Stimulated activated naive CD8-positive, alpha-beta T cell treated with anti-CD3 and anti-CD28 coated beads, Interleukin-15, Interleukin-2, amounts not matched to agents 100 U/mL and 50 U/mL, for 24 hours (primary cell): ENCODE measurements around the gene CALCOCO1.
"Not testable (repeated sequence)": the region's sequence is repeated elsewhere in the genome, so short reads cannot be mapped to it uniquely, and the experiment has no call there.

Experiments used
- ATAC-seq: fragments of 150-1000 bp; cut with Tn5 transposase; one replicate; pipeline ENCODE4 v1.10.0; 2021
- DNase-seq: peaks from one replicate; pipeline ENCODE4 v3.0.0; 2021

CALCOCO1 gene, protein sequence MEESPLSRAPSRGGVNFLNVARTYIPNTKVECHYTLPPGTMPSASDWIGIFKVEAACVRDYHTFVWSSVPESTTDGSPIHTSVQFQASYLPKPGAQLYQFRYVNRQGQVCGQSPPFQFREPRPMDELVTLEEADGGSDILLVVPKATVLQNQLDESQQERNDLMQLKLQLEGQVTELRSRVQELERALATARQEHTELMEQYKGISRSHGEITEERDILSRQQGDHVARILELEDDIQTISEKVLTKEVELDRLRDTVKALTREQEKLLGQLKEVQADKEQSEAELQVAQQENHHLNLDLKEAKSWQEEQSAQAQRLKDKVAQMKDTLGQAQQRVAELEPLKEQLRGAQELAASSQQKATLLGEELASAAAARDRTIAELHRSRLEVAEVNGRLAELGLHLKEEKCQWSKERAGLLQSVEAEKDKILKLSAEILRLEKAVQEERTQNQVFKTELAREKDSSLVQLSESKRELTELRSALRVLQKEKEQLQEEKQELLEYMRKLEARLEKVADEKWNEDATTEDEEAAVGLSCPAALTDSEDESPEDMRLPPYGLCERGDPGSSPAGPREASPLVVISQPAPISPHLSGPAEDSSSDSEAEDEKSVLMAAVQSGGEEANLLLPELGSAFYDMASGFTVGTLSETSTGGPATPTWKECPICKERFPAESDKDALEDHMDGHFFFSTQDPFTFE

GRCh38 chr12:53727310-53728041 is at the start of gene CALCOCO1:
Gene CALCOCO1 (minus strand): TSS chr12:53727452. CDS start chr12:53725242, 2,210 bp downstream.
- peak; percentile 99 for ATAC-seq
- peak; percentile 95 for DNase-seq

GRCh38 chr12:53776872-53777271 is 49.6 kb upstream of the CALCOCO1 start:
- no peak for DNase-seq
- ATAC-seq = no peak

DNA sequence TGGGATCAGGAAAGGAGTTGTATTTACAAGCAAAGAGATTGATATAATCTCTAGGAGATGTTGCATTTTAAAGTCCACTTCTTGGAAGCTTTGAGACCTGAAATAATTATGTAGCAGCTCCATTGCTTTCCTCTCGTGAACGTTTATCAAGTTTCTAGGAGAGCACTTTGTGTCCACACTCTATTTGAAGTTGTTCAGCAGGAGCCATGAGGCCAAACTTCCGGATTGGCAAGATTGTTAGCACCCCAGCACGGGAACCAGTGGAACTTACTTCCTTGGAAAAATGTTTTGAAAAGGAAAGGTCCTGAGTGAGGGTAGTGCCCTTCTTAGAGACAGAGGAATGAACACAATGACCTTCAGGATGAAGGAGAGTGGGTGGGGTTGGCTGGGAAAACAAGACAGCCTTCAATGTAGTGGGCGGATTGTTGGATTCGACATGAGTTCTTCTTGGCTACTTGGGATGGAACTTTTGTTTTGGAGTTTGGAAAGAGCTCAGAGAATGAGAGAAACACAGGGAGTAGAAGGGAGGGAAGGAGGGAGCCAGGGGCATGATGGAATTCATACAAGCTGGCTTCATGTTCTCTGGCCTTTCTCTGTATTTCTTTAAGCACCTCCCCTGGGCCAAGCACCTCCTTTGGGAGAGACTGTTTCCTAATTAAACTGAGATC is 48.4 kb upstream of the CALCOCO1 start:
- DNase-seq = no peak
- ATAC-seq = no peak

- no peak for DNase-seq
- no peak for ATAC-seq
These were observed 43.0 kb upstream of the CALCOCO1 start for GRCh38 chr12:53770281-53770680.

DNA sequence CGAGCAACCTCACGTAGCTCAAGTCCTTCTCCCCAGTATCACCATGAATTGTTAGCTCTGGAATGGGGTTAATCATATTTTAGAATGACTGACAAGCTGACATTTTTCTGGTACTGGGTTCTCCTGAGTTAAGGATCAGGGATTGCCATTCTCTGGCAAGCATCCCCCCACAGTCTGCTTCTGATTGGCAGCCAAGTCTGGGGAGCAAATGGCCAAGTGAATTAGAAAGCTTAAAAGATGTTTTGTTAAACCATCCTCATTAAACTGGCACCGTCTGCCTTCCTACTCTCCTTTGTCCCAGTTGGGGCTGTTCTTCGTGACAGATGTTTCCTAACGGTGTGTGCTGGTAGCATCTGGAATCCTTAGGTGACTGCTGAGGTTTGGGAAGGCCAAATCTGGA is 41.7 kb upstream of the CALCOCO1 start:
- DNase-seq (no peak), ATAC-seq (no peak)

GRCh38 chr12:53766881-53767280 is 39.6 kb upstream of the CALCOCO1 start:
- DNase-seq (no peak), ATAC-seq (no peak)

DNA sequence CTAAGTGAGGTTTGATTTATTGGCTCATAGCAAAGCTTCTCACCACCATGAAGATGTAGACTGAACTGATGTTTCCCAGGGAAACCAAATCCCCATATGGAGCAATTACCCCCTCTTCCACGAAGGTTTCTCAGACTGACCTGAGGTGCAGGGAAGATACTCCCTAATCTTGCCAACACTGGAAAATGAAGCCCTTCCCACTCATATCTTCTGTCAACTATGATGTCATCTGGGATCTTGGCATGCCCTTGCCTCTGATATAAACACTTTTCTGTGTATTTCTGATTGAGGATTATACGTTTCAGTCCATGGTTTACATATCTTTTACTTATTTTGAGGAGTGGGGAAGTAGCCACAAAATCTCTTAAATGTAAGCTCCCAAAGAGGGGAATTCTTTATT is 38.6 kb upstream of the CALCOCO1 start:
- ATAC-seq (no peak), DNase-seq (no peak)

DNA sequence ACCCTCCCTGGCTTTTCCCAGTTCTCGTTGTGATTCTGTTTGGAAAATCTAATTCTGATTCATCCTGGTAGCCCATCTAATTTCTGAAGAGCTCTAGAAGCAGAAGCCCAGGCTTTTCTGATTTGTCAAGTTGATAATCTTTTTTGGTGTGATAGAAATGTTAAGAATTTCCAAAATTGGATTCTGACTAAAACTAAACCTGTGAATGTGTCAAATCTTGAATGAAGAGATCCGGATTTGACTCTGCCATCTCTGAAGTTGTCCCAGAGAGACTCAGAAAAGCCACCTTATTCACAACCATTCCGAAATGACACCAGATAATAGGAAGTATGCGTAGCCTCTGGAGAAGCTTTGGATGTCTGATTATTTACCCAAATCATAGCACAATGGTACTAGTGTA is 37.4 kb upstream of the CALCOCO1 start:
- DNase-seq (no peak), ATAC-seq (no peak)

DNA sequence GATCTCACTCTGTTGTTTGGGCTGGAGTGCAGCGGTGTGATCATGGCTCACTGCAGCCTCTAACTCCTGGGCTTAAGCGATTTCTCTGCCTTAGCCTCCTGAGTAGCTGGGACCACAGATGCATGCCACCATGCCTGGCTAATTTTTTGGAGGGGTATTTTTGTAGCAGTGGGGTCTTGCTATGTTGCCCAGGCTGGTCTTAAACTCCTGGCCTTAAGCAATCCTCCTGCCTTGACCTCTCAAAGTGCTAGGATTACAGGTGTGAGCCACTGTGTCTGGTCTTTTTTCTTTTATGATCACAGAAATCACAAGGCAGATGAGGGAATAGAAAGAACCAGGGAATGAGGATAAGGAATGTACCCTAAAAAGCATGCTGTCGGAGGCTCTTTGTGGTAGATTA is 35.5 kb upstream of the CALCOCO1 start:
- ATAC-seq, DNase-seq: not testable (repeated sequence)

DNA sequence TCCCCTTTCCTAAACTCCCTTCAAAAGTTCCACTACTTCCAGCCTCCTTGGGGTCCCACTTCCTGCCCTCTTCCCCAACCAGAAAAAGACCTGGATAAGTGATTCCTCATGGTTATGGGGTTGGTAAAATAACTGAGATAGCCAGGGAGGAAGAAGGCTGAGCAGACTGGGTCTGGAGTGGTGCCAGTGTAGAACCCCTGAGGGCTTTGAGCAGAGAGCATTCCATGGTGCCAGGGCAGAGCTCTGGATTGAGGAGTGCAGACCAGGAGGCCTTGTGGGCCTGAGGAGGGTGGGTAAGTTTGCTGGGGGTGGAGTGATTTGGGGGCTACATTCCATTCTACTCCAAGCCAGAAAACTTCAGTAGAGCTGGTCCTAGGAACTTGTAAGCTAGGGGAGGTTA is 34.1 kb upstream of the CALCOCO1 start:
- ATAC-seq (no peak), DNase-seq (no peak)

DNA sequence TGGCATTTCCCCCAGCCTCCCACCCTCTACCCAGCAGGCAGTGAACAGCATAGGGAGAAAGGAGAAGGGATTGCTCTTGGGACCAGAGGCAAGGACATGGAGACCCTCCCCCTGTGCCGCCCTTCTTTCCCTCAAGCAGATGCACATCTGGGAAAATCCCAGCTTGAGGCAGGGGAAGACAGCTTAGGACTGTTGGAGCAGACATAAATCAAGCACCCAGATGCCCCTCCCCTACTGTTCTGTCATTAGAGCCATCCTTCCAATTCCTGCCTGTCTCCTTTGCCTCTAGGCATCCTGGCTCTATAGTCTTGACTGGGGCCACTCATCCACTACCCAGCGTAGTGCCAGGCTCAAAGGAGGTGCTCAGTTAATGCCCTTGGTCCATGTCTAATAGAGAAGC is 32.0 kb upstream of the CALCOCO1 start:
- DNase-seq (no peak), ATAC-seq (no peak)

GRCh38 chr12:53758730-53759103 is 31.5 kb upstream of the CALCOCO1 start:
- no peak for ATAC-seq
- no peak for DNase-seq

DNA sequence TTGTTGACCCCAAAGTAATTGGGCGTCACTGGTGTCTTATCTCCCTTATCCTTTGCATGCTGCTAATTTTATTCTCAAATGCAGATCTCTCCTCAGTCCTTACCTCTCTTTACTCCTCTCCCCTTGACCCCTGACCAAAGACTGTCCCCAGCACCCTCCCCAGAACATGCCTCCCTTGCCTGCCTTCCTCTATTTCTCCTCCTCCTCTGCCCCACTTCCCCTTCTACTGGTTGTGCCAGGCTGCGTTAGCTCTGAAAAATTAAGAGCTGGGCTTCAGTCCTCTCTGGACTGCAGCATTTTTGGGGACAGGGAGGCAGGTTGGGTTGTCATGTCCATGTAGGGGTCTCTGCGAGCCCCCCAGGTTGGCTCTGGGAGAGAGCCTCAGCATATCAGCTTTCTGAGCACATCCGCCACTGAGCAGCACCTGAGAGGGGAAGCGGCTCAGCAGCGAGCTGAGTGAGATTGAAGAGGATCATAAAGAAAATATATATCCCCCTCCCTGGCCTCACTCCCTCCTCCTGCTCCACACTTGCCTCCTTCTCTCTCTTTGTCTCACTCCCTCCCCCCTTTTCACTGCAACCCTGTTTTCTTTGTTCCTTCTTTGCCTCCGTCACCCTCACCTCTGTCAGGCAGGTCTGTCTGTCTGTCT is 31.0 kb upstream of the CALCOCO1 start:
- no peak for DNase-seq
- ATAC-seq = no peak

- DNase-seq (peak; percentile 90), ATAC-seq (peak; percentile 75)
These were observed 30.0 kb upstream of the CALCOCO1 start for GRCh38 chr12:53757101-53757770.

DNA sequence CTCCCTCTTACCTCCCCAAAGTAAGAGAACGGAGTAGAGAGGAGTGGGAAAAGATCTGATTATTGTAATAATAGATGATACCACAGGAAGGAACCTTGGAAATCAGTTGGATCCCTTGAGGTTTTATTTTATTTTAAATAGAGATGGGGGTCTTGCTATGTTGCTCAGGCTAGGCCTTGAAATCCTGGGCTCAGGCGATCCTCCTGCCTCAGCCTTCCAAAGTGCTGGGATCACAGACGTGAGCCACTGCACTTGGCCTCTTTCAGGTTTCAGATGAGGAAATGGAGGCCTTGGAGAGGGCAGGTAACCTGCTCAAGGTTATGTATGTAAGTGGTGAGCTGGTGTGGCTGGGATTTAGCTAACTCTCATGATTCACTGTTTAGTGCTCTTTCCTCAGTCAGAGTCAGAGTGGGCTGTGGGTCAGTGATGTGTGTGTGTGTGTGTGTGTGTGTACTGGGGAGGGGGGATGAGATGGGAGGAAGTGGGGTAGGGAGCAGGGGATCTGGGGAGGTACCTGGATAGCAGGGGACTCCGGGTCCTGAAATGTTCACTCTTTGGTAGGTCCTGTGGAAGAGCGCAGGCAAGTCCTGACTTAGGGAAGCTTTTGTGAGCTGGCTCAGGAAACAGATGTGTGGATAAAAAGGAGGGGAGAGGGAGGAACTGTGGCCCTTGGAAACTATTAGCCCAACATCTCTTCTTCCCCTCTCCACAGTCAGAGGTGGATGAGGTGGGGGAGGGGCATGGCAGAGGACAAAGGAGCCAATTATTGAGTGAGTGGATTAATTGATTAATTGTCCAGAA is 29.2 kb upstream of the CALCOCO1 start:
- DNase-seq = no peak
- ATAC-seq = no peak

GRCh38 chr12:53755893-53756292 is 28.6 kb upstream of the CALCOCO1 start:
- DNase-seq (no peak), ATAC-seq (no peak)

- ATAC-seq (no peak), DNase-seq (no peak)
These were observed 28.2 kb upstream of the CALCOCO1 start for GRCh38 chr12:53755451-53755891.

DNA sequence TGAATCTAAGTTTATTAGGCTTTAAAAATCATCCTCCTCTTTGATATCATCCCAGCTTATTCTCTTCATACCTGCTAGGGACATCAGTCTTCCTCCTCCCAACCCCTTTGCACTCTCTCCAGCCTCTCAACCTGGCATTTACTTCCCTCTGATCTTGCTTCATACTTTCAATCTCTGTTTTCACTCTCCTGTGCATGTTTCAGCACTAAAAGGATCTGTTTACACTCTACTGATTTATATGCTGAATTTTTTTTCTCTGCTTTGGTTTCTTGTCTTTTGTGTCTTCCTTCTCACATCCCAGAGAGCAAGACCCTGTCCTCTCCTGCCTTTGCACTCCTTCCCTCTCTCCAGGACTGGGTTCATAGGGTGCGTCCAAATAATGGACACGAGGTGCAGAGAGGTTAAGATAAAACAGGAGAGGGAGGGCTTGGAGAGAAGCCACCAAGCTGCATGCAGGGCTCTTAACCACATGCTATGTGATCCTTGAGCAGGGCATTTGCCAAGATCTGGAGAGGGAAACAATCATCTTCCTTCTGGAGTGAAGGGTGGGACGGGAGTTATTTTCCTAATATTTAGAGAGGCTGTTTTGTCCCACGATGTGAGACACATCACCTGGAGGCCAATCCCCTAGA is 27.5 kb upstream of the CALCOCO1 start:
- DNase-seq = no peak

GRCh38 chr12:53754188-53754585 is 26.9 kb upstream of the CALCOCO1 start:
- DNase-seq = no peak

More for the DNA sequence above, 27.5 kb upstream of the CALCOCO1 start:
- ATAC-seq = no peak

GRCh38 chr12:53752621-53753020 is 25.4 kb upstream of the CALCOCO1 start:
- DNase-seq = no peak
- no peak for ATAC-seq

More at GRCh38 chr12:53754188-53754585, 26.9 kb upstream of the CALCOCO1 start:
- ATAC-seq = no peak
